ENCODE data around the gene LCMT2.

Gene LCMT2

GRCh38 chr15:43316971-43317346 is 13.4 kb downstream of the LCMT2 start:
- CTCF ChIA-PET: no interaction called here
- no peak for TF ChIP-seq SP1 (IDR thresholded peaks at IDR 0.05)
- TF ChIP-seq ELF4 (IDR thresholded peaks at IDR 0.05): no peak
- no peak for TF ChIP-seq SUZ12 (IDR thresholded peaks at IDR 0.05)
- no peak for TF ChIP-seq HDGF (IDR thresholded peaks at IDR 0.05; ENCODE audit: borderline replicate concordance)
- no peak for TF ChIP-seq L3MBTL2 (conservative IDR thresholded peaks at IDR 0.05)
- TF ChIP-seq TARDBP (IDR thresholded peaks at IDR 0.05): no peak
- TF ChIP-seq FOXM1 (IDR thresholded peaks at IDR 0.05; ENCODE audit: borderline replicate concordance): no peak
- TF ChIP-seq PKNOX1 (IDR thresholded peaks at IDR 0.05): no peak
- no peak for TF ChIP-seq BHLHE40 (IDR thresholded peaks at IDR 0.05; ENCODE audit: borderline replicate concordance)
- no peak for TF ChIP-seq FOXK2 (IDR thresholded peaks at IDR 0.05)
- no peak for TF ChIP-seq NFRKB (IDR thresholded peaks at IDR 0.05)
- POLR2A ChIA-PET: no interaction called here
- no peak for DNase-seq (ENCODE audit: extremely low spot score)

GRCh38 chr15:43316016-43316970 is 14.1 kb downstream of the LCMT2 start:
- ChIA-PET CTCF (no interaction called here), POLR2A (no interaction called here)
- no peak for TF ChIP-seq ELF4 (IDR thresholded peaks at IDR 0.05)
- no peak for TF ChIP-seq CTBP1 (IDR thresholded peaks at IDR 0.05; ENCODE audit: borderline replicate concordance)
- TF ChIP-seq TARDBP (IDR thresholded peaks at IDR 0.05): no peak
- TF ChIP-seq NFRKB (IDR thresholded peaks at IDR 0.05): no peak
- no peak for TF ChIP-seq PKNOX1 (IDR thresholded peaks at IDR 0.05)
- TF ChIP-seq L3MBTL2 (conservative IDR thresholded peaks at IDR 0.05): no peak
- no peak for TF ChIP-seq SP1 (IDR thresholded peaks at IDR 0.05)
- no peak for TF ChIP-seq SUZ12 (IDR thresholded peaks at IDR 0.05)
- TF ChIP-seq LEF1 (IDR thresholded peaks at IDR 0.05; ENCODE audit: borderline replicate concordance): no peak
- TF ChIP-seq BHLHE40 (IDR thresholded peaks at IDR 0.05; ENCODE audit: borderline replicate concordance): no peak
- TF ChIP-seq FOXK2 (IDR thresholded peaks at IDR 0.05): no peak
- no peak for DNase-seq (ENCODE audit: extremely low spot score)

GRCh38 chr15:43314171-43314570 is 16.2 kb downstream of the LCMT2 start:
- no peak for TF ChIP-seq FOXM1 (IDR thresholded peaks at IDR 0.05; ENCODE audit: borderline replicate concordance)
- no peak for TF ChIP-seq SP1 (IDR thresholded peaks at IDR 0.05)
- no peak for TF ChIP-seq ZNF384 (IDR thresholded peaks at IDR 0.05)
- no peak for TF ChIP-seq BHLHE40 (IDR thresholded peaks at IDR 0.05; ENCODE audit: borderline replicate concordance)
- TF ChIP-seq CTBP1 (IDR thresholded peaks at IDR 0.05; ENCODE audit: borderline replicate concordance): no peak
- no peak for TF ChIP-seq PKNOX1 (IDR thresholded peaks at IDR 0.05)
- TF ChIP-seq ELF4 (IDR thresholded peaks at IDR 0.05): no peak
- TF ChIP-seq FOXK2 (IDR thresholded peaks at IDR 0.05): no peak
- TF ChIP-seq HDGF (IDR thresholded peaks at IDR 0.05; ENCODE audit: borderline replicate concordance): no peak
- ChIA-PET CTCF (interaction anchor here (0.9 kb wide), 1 partner anchor 196 kb away, joined by 3 read pairs; no protein-coding TSS in a partner anchor), POLR2A (no interaction called here)
- no peak for DNase-seq (ENCODE audit: extremely low spot score)

GRCh38 chr15:43312378-43312777 is 18.0 kb downstream of the LCMT2 start:
- TF ChIP-seq BHLHE40 (IDR thresholded peaks at IDR 0.05; ENCODE audit: borderline replicate concordance): no peak
- no peak for TF ChIP-seq ARNT (IDR thresholded peaks at IDR 0.05)
- TF ChIP-seq HDGF (IDR thresholded peaks at IDR 0.05; ENCODE audit: borderline replicate concordance): no peak
- no peak for TF ChIP-seq FOXA1 (IDR thresholded peaks at IDR 0.05)
- TF ChIP-seq L3MBTL2 (conservative IDR thresholded peaks at IDR 0.05): no peak
- TF ChIP-seq FOXK2 (IDR thresholded peaks at IDR 0.05): no peak
- TF ChIP-seq ELF4 (IDR thresholded peaks at IDR 0.05): no peak
- no peak for TF ChIP-seq LEF1 (IDR thresholded peaks at IDR 0.05; ENCODE audit: borderline replicate concordance)
- TF ChIP-seq NFRKB (IDR thresholded peaks at IDR 0.05): no peak
- no peak for TF ChIP-seq SUZ12 (IDR thresholded peaks at IDR 0.05)
- TF ChIP-seq FOXM1 (IDR thresholded peaks at IDR 0.05; ENCODE audit: borderline replicate concordance): no peak
- no peak for TF ChIP-seq CTBP1 (IDR thresholded peaks at IDR 0.05; ENCODE audit: borderline replicate concordance)
- no peak for TF ChIP-seq ZNF384 (IDR thresholded peaks at IDR 0.05)
- no peak for TF ChIP-seq PKNOX1 (IDR thresholded peaks at IDR 0.05)
- no peak for TF ChIP-seq SP1 (IDR thresholded peaks at IDR 0.05)
- no peak for TF ChIP-seq TARDBP (IDR thresholded peaks at IDR 0.05)
- ChIA-PET POLR2A (interaction anchor here (1.2 kb wide), 1 partner anchor 10 kb away, joined by 3 read pairs; the partner anchor contains the start of gene TGM7), CTCF (no interaction called here)
- DNase-seq (ENCODE audit: extremely low spot score): no peak

DNA sequence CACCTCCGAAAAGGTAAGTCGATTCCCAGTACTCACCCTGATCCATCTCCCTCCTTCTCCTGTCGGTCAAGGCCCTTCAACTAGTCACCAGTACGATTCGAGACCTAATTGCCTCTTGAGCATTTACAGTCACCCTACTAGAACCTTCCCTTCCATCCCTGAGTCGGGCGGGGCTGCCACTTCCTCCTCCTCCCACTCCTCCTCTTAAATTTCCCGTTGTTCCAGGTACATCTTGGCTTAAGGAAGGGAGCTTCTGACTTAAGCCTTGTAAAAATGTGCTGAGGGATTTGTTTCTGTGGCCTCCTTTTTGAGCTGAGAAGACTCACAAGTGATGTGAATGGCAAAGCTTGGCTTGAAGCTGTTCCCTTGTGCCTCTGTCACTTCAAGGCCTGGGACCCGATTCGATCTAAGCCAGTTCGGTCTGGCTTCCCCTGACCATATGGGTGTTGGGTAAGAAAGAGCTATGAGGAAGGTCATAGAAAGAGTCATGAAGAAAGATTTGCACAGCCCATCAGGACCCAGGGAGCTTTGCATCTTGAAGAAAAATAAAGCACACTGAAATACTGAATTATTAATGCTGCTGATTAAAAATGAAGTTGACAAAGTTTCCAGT is 28.1 kb downstream of the LCMT2 start, which contains the start of gene TGM7:
TSS of gene TGM7 (minus strand) at position 51 of the 613 bp plus-strand sequence.
- ChIA-PET CTCF (interaction anchor here (0.6 to 1.2 kb wide), 2 partner anchors 17 to 22 kb away, joined by 4 to 7 read pairs; no protein-coding TSS in a partner anchor), POLR2A (interaction anchor here (1.1 kb wide), 1 partner anchor 11 kb away, joined by 3 read pairs; no protein-coding TSS in a partner anchor)

More for the DNA sequence above, 28.1 kb downstream of the LCMT2 start, which contains the start of gene TGM7:
- TF ChIP-seq FOXM1 (IDR thresholded peaks at IDR 0.05; ENCODE audit: borderline replicate concordance) (no peak), CTBP1 (IDR thresholded peaks at IDR 0.05; ENCODE audit: borderline replicate concordance) (no peak), ELF4 (IDR thresholded peaks at IDR 0.05) (no peak), BHLHE40 (IDR thresholded peaks at IDR 0.05; ENCODE audit: borderline replicate concordance) (no peak), PKNOX1 (IDR thresholded peaks at IDR 0.05) (no peak), NFRKB (IDR thresholded peaks at IDR 0.05) (no peak), LEF1 (IDR thresholded peaks at IDR 0.05; ENCODE audit: borderline replicate concordance) (no peak), SUZ12 (IDR thresholded peaks at IDR 0.05) (no peak), TARDBP (IDR thresholded peaks at IDR 0.05) (no peak), FOXA1 (IDR thresholded peaks at IDR 0.05) (no peak), ZNF384 (IDR thresholded peaks at IDR 0.05) (no peak), FOXK2 (IDR thresholded peaks at IDR 0.05) (no peak), HDGF (IDR thresholded peaks at IDR 0.05; ENCODE audit: borderline replicate concordance) (no peak), L3MBTL2 (conservative IDR thresholded peaks at IDR 0.05) (no peak), ARNT (IDR thresholded peaks at IDR 0.05) (no peak), SP1 (IDR thresholded peaks at IDR 0.05) (no peak)
- no peak for DNase-seq (ENCODE audit: extremely low spot score)

Data from HEK293T (cell line).